GM21515 (cell line): ENCODE measurements around the gene ARHGAP28.

Experiments used
- ATAC-seq: cut with Tn5 transposase; IDR thresholded peaks from one replicate; pipeline ENCODE4 v1.9.1; 2021; ENCODE audit not compliant: unreplicated experiment

Gene ARHGAP28

GRCh38 chr18:6954501-6954900 lies 225.0 kb downstream of the ARHGAP28 start:
- no peak for ATAC-seq

- ATAC-seq = no peak
Measured at GRCh38 chr18:6955304-6955703, 225.8 kb downstream of the ARHGAP28 start.

GRCh38 chr18:6956495-6956894 lies 227.0 kb downstream of the ARHGAP28 start:
- no peak for ATAC-seq

- no peak for ATAC-seq
Measured at GRCh38 chr18:6956999-6957398, 227.5 kb downstream of the ARHGAP28 start.

- ATAC-seq = no peak
Measured at GRCh38 chr18:6959110-6959509, 229.6 kb downstream of the ARHGAP28 start.

GRCh38 chr18:6960124-6960523 lies 230.6 kb downstream of the ARHGAP28 start:
- no peak for ATAC-seq

GRCh38 chr18:6960656-6961055 lies 231.1 kb downstream of the ARHGAP28 start:
- ATAC-seq = no peak

GRCh38 chr18:6961331-6961730 lies 231.8 kb downstream of the ARHGAP28 start:
- no peak for ATAC-seq

GRCh38 chr18:6962571-6963451 lies 233.3 kb downstream of the ARHGAP28 start:
- ATAC-seq = no peak

GRCh38 chr18:6963452-6964097 lies 234.1 kb downstream of the ARHGAP28 start:
- no peak for ATAC-seq
